ENCODE data around the gene VAV3. TPM values are rescaled to one million over a fixed set of nuclear protein-coding genes. Genes with fewer than 3 reads are reported as not detected.

Gene VAV3
- total and polyA plus RNA-seq, 2 donors (not counting 1 experiment from before 2014, with no cell fraction given), result not detected

GRCh38 chr1:107867422-107867821 lies 97.6 kb downstream of the VAV3 start:
- Histone ChIP-seq H2AFZ (ENCODE audit: low read length) (no peak overlapping the region), H4K20me1 (ENCODE audit: control insufficient read depth, extremely low read depth, insufficient read depth, low read length) (no peaks in the 10 kb centered on the region), H3K9ac (ENCODE audit: insufficient read depth, low read length) (no peak overlapping the region), H3K9me3 (ENCODE audit: control insufficient read depth, insufficient read depth, low read depth, low read length) (no peaks in the 10 kb centered on the region), H3K27me3 (ENCODE audit: control insufficient read depth, insufficient read depth, low read length) (peaks cover 7% of the 10 kb centered on the region), H3K4me3 (replicated peaks in 1 of 4; ENCODE audit: control extremely low read depth in 1 of 4, insufficient read depth in 1 of 4, low read depth in 3 of 4, low read length in 4 of 4) (no peak overlapping the region), H3K27ac (ENCODE audit: insufficient read depth, low read length) (no peak overlapping the region), H3K79me2 (ENCODE audit: control insufficient read depth, insufficient read depth, low read length) (no peaks in the 10 kb centered on the region), H3K4me2 (ENCODE audit: extremely low read depth, insufficient read depth, low read length) (no peak overlapping the region), H3K36me3 (ENCODE audit: control insufficient read depth, insufficient read depth, low read length) (no peaks in the 10 kb centered on the region), H3K4me1 (ENCODE audit: control insufficient read depth, extremely low read depth, insufficient read depth, low read length) (no peaks in the 10 kb centered on the region)
- TF ChIP-seq EZH2 (IDR thresholded peaks at IDR 0.05; ENCODE audit: low read length, missing control alignments) (no peak), CTCF (conservative IDR thresholded peaks at IDR 0.05 in 1 of 2, IDR thresholded peaks at IDR 0.05 in 1 of 2; ENCODE audit: low read depth in 1 of 2, low read length in 2 of 2) (no peak)
- DNase-seq (ENCODE audit: low read depth in 2 of 2), result no peak

GRCh38 chr1:107866870-107867269 lies 98.1 kb downstream of the VAV3 start:
- Histone ChIP-seq H3K9ac (ENCODE audit: insufficient read depth, low read length) (no peak overlapping the region), H3K4me1 (ENCODE audit: control insufficient read depth, extremely low read depth, insufficient read depth, low read length) (no peaks in the 10 kb centered on the region), H3K4me3 (replicated peaks in 1 of 4; ENCODE audit: control extremely low read depth in 1 of 4, insufficient read depth in 1 of 4, low read depth in 3 of 4, low read length in 4 of 4) (no peak overlapping the region), H3K9me3 (ENCODE audit: control insufficient read depth, insufficient read depth, low read depth, low read length) (no peaks in the 10 kb centered on the region), H3K79me2 (ENCODE audit: control insufficient read depth, insufficient read depth, low read length) (no peaks in the 10 kb centered on the region), H3K27ac (ENCODE audit: insufficient read depth, low read length) (no peak overlapping the region), H3K27me3 (ENCODE audit: control insufficient read depth, insufficient read depth, low read length) (peaks cover 7% of the 10 kb centered on the region), H4K20me1 (ENCODE audit: control insufficient read depth, extremely low read depth, insufficient read depth, low read length) (no peaks in the 10 kb centered on the region), H3K36me3 (ENCODE audit: control insufficient read depth, insufficient read depth, low read length) (no peaks in the 10 kb centered on the region), H3K4me2 (ENCODE audit: extremely low read depth, insufficient read depth, low read length) (no peak overlapping the region), H2AFZ (ENCODE audit: low read length) (no peak overlapping the region)
- DNase-seq (ENCODE audit: low read depth in 2 of 2), result no peak
- TF ChIP-seq CTCF (conservative IDR thresholded peaks at IDR 0.05 in 1 of 2, IDR thresholded peaks at IDR 0.05 in 1 of 2; ENCODE audit: low read depth in 1 of 2, low read length in 2 of 2), result no peak
- no peak for TF ChIP-seq EZH2 (IDR thresholded peaks at IDR 0.05; ENCODE audit: low read length, missing control alignments)

GRCh38 chr1:107865627-107866026 lies 99.4 kb downstream of the VAV3 start:
- Histone ChIP-seq H3K27me3 (ENCODE audit: control insufficient read depth, insufficient read depth, low read length) (peaks cover 7% of the 10 kb centered on the region), H2AFZ (ENCODE audit: low read length) (no peak overlapping the region), H3K4me3 (replicated peaks in 1 of 4; ENCODE audit: control extremely low read depth in 1 of 4, insufficient read depth in 1 of 4, low read depth in 3 of 4, low read length in 4 of 4) (no peak overlapping the region), H4K20me1 (ENCODE audit: control insufficient read depth, extremely low read depth, insufficient read depth, low read length) (no peaks in the 10 kb centered on the region), H3K79me2 (ENCODE audit: control insufficient read depth, insufficient read depth, low read length) (no peaks in the 10 kb centered on the region), H3K36me3 (ENCODE audit: control insufficient read depth, insufficient read depth, low read length) (no peaks in the 10 kb centered on the region), H3K4me1 (ENCODE audit: control insufficient read depth, extremely low read depth, insufficient read depth, low read length) (no peaks in the 10 kb centered on the region), H3K4me2 (ENCODE audit: extremely low read depth, insufficient read depth, low read length) (no peak overlapping the region), H3K27ac (ENCODE audit: insufficient read depth, low read length) (no peak overlapping the region), H3K9ac (ENCODE audit: insufficient read depth, low read length) (no peak overlapping the region), H3K9me3 (ENCODE audit: control insufficient read depth, insufficient read depth, low read depth, low read length) (no peaks in the 10 kb centered on the region)
- DNase-seq (ENCODE audit: low read depth in 2 of 2), result no peak
- TF ChIP-seq EZH2 (IDR thresholded peaks at IDR 0.05; ENCODE audit: low read length, missing control alignments) (no peak), CTCF (conservative IDR thresholded peaks at IDR 0.05 in 1 of 2, IDR thresholded peaks at IDR 0.05 in 1 of 2; ENCODE audit: low read depth in 1 of 2, low read length in 2 of 2) (no peak)

Data from fibroblast of lung (primary cell).